GM18861 (cell line): ENCODE data around the gene TSPYL2.
A peak's percentile ranks its signal among the peaks of the same experiment; 100 is the strongest.

ENCODE experiments used
- ATAC-seq: cut with Tn5 transposase; IDR thresholded peaks from one replicate; pipeline ENCODE4 v1.9.1; 2021; ENCODE audit not compliant: unreplicated experiment

The TSPYL2 gene

DNA sequence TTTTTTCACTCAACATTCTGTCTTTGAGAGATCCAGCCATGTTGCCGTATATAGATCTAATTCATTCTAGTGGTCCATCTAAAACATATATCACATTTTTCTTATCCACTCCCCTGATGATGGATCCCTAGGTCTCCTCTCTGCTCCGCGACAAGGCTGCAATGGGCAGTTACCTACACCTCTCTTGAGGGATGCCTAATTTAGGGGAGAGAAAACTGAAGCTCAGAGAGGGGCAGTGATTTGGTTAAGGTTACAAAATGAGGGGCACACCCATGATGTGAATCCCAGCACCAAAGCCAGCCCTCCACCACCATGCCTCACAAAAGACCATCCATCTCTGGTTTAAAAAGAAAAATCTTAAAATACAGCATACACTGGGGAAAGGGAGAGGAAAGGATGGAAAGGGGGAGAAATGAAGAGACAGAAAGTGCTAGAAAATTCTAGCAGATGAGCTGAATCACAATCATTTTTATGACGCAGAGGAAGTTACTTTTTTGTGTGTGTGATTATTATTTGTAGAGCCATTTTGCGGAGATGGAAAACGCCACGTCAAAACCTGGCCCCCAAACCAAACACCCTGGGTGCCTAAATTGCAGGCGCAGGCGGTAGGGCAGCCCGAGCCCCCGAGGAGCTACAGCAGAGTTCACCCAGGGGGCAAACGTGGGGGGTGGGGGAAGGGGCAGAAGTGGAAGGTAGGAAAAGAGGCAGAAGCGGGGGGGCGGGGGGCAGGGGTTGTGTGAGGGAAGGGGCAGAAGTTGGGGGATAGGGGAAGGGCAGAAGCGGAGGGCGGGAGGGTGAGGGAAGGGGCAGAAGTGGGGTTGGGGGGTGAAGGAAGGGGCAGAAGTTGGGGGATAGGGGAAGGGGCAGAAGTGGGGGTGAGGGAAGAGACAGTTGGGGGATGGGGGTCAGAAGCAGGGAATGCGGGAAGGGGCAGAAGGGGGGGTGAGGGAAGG is 1.3 kb upstream of the TSPYL2 start:
- no peak for ATAC-seq

- no peak for ATAC-seq
These were observed 828 bp downstream of the TSPYL2 start for GRCh38 chrX:53082773-53083616.

DNA sequence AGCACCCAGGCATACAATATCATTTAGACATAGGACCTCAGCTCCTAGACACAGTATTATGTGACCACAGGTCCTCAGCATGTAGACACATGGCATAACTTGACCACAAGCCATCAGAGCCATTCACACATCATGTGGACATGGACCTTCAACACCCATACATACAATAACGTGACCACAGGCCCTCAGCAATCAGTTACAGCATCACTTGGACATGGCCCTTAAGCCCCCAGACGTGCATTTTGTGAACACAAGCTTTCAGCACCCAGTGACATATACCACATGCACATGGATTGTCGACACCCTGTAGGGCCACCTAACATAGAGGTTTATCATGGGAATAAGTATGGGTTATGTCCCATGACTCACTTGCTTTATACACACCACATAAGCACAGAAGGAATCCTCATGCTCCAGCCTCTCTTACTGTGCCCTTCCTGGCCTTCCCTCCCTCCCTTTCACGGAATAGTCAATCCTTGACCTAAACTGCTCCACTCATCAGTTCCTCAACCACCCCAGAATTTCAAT is 1.9 kb downstream of the TSPYL2 start:
- no peak for ATAC-seq

- ATAC-seq: no peak
These were observed 2.7 kb downstream of the TSPYL2 start for GRCh38 chrX:53084863-53085262.

DNA sequence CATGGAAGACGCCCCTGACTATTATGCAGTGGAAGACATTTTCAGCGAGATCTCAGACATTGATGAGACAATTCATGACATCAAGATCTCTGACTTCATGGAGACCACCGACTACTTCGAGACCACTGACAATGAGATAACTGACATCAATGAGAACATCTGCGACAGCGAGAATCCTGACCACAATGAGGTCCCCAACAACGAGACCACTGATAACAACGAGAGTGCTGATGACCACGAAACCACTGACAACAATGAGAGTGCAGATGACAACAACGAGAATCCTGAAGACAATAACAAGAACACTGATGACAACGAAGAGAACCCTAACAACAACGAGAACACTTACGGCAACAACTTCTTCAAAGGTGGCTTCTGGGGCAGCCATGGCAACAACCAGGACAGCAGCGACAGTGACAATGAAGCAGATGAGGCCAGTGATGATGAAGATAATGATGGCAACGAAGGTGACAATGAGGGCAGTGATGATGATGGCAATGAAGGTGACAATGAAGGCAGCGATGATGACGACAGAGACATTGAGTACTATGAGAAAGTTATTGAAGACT is 3.6 kb downstream of the TSPYL2 start:
- ATAC-seq: no peak

GRCh38 chrX:53086464-53086863 is 4.3 kb downstream of the TSPYL2 start:
- ATAC-seq: no peak

DNA sequence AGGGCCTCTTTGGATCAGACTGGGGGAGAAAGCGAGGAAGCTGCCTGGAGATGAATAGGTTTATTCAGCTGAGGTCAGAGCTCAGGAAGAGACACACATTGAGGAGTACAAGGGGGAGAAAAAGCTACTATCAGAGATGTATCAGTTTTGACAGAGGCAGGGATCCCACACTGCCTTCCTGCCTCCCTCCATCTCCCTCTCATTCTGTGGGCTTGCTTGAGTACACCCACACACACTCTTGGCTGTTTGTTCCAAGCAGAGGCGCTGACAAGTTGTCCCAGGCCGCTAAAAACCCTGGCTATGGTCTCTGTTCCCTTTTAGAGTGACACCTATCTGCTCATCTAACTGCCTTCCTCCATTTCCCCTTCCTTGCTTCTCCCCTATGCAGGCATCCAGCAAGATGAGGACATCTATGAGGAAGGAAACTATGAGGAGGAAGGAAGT is 5.2 kb downstream of the TSPYL2 start:
- no peak for ATAC-seq

GRCh38 chrX:53088136-53088974 is 6.2 kb downstream of the TSPYL2 start:
- ATAC-seq: no peak

GRCh38 chrX:53089224-53089842 is 7.2 kb downstream of the TSPYL2 start:
- no peak for ATAC-seq

DNA sequence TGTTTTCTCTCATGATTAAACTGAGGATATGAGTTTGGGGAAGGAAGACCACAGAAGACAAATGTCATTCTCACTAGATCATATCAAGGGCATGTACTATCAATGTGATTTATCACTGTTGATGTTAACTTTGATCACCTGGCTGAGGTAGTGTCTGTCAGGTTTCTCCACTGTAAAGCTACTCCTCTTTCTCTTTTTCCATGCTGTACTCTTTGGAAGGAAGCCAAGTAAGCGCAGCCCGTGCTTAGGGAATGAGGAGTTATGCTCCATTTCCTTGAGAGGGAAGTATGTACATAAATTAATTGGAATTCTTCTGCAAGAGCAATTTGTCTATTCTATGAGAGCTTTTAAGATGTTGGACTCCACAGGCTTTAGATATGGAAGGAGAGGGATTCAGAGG is 7.8 kb downstream of the TSPYL2 start:
- ATAC-seq: no peak

DNA sequence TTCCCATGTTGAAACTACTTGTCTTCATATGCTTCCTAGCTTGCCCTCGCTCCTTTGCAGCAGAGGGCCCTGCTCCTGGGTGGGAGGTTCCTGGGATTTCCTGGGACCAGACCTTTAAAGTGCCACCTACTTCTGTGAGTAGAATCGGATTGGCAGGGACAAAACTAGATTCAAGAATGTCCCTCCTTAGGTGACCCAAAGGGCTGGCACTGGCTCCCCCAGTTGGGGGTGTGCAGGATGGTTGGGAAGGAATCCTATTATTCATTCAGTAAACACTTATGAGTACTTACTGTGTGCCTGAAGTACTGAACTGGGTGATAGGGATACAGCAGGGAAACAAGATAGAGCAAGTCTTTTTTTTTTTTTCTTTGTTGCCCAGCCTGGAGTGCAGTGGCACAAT is 9.2 kb downstream of the TSPYL2 start:
- no peak for ATAC-seq

- no peak for ATAC-seq
These were observed 11.0 kb downstream of the TSPYL2 start for GRCh38 chrX:53093177-53093655.

- ATAC-seq: peak; percentile 82
These were observed 11.8 kb downstream of the TSPYL2 start, which contains the start of gene KANTR for GRCh38 chrX:53093748-53094581. Gene KANTR (plus strand): TSS chrX:53094142. CDS start chrX:53124273, 30,131 bp downstream.

GRCh38 chrX:53094582-53094905 is 12.4 kb downstream of the TSPYL2 start:
- no peak for ATAC-seq

GRCh38 chrX:53095796-53096195 is 13.6 kb downstream of the TSPYL2 start:
- ATAC-seq: no peak

DNA sequence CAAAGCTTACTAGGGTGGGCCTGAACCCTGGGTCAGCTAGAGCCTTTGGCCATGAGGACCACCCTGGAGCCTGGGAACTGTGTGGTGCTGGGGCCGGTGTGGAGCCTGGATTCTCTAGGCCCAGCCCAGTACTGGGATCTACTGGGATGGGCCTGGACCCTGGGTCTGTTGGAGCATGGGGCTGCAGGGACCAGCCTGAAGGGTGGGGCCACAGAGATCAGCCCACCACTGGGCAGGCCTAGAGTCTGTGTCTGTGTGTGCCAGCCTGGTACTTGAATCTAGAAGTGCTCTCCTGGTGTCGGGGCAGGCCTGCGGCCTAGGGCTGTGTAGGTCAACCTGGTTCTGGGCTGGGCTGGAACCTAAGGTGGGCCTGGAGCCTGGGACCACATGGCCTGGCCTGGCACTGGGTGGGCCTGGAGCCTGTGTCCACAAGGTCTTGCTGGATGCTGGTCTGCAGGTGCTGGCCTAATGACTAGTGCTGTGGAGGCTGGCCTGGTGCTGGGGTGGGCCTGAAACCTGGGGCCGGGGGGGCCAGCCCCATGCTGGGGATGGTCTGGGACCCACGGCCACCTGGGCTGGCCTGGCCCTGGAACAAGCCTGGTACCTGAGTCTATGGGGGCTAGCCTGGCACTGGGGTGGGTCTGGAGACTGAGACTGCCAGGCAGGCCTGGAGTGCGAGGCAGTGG is 32.8 kb downstream of the TSPYL2 start:
- no peak for ATAC-seq

- no peak for ATAC-seq
These were observed 33.3 kb downstream of the TSPYL2 start for GRCh38 chrX:53115550-53115874.

GRCh38 chrX:53116101-53116500 is 33.9 kb downstream of the TSPYL2 start:
- ATAC-seq: no peak
